Brain microvascular endothelial cell (primary cell): ENCODE results near the gene ACAN.

Experiments used
- DNase-seq: peaks from one replicate; pipeline ENCODE4 v3.0.0-alpha.2; 2020
- H3K27ac ChIP-seq: fragments of 250-450 bp; sonication (Bioruptor Pico); 2 replicates; pipeline ENCODE4 v1.5.1; 2020; ENCODE audit warnings: mild to moderate bottlenecking, moderate library complexity
- H3K27me3 ChIP-seq: fragments of 250-450 bp; sonication (Bioruptor Pico); replicated peaks from 2 replicates; pipeline ENCODE4 v1.5.1; 2020; ENCODE audit warnings: mild to moderate bottlenecking
- H3K36me3 ChIP-seq: fragments of 250-450 bp; sonication (Bioruptor Pico); replicated peaks from 2 replicates; pipeline ENCODE4 v1.5.1; 2020; ENCODE audit warnings: mild to moderate bottlenecking
- H3K4me3 ChIP-seq: 2 replicates; pipeline ENCODE4 v1.5.1; 2011; ENCODE audit warnings: low read depth, mild to moderate bottlenecking, control low read depth, low read length, moderate library complexity
- in situ Hi-C: cut with HindIII; loops from 2 replicates; pipeline ENCODE4 v1.10.0; 2017; ENCODE audit warnings: low sequenced_read_pairs, low pct_ligation_motif_present
- TF ChIP-seq, protein P1 (sequence below): IDR thresholded peaks from 2 replicates; pipeline ENCODE4 v1.5.1; 2011; ENCODE audit warnings: low read depth, mild to moderate bottlenecking, moderate library complexity, low read length, control low read depth, inconsistent platforms; ENCODE audit errors: missing control alignments

ACAN gene

DNA sequence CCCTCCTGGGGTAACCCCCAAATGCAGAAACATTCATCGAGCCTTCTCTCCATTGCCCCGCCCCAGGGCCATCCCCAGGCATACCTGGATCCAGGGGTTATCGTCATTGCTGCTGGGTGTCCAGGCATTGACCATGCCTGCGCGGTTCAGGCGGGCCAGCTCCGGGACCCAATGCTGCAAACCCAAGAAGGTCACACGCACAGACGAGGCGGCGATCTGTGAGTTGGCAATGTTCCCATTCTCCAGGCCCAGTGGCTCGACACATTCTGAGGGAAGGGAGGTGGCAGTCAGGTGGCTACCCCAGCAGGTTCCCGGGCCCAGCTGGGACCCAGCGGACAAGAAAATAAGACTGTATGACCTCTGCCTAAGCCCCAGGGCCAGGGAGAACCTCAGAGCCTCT is 103.9 kb downstream of the ACAN start:
- no peak for DNase-seq
- Histone ChIP-seq H3K27ac (no peak overlapping the region), H3K4me3 (no peak overlapping the region), H3K36me3 (peaks cover 34% of the 10 kb centered on the region), H3K27me3 (no peaks in the 10 kb centered on the region)
- TF ChIP-seq, protein P1, sequence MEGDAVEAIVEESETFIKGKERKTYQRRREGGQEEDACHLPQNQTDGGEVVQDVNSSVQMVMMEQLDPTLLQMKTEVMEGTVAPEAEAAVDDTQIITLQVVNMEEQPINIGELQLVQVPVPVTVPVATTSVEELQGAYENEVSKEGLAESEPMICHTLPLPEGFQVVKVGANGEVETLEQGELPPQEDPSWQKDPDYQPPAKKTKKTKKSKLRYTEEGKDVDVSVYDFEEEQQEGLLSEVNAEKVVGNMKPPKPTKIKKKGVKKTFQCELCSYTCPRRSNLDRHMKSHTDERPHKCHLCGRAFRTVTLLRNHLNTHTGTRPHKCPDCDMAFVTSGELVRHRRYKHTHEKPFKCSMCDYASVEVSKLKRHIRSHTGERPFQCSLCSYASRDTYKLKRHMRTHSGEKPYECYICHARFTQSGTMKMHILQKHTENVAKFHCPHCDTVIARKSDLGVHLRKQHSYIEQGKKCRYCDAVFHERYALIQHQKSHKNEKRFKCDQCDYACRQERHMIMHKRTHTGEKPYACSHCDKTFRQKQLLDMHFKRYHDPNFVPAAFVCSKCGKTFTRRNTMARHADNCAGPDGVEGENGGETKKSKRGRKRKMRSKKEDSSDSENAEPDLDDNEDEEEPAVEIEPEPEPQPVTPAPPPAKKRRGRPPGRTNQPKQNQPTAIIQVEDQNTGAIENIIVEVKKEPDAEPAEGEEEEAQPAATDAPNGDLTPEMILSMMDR: no peak
- in situ Hi-C loops: loop anchor here (25.0 kb wide), 1 partner anchor 105 kb away; no protein-coding TSS in a partner anchor

DNA sequence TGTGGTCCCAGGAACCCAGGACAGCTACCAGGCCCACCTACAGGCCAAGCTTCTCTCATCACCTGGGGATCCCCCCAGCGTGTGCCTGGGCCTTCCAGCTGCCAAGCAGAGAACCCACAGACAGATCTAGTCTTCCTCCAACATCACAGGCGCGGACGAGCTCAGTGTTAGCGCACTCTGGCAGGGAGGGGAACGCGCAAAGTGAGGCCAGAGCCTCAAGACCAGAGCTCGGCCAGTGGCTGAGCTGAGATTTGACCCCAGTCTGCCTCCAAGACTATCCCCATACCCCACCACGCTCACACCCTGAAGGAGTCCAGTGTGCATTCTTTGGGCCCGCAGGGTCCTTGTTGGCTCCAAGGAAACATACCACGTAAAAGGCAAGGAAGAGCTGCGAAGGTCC is 104.9 kb downstream of the ACAN start:
- in situ Hi-C loops: loop anchor here (25.0 kb wide), 1 partner anchor 104 kb away; no protein-coding TSS in a partner anchor
- TF ChIP-seq, protein P1: no peak
- Histone ChIP-seq H3K36me3 (peaks cover 34% of the 10 kb centered on the region), H3K27me3 (no peaks in the 10 kb centered on the region), H3K27ac (no peak overlapping the region), H3K4me3 (no peak overlapping the region)
- no peak for DNase-seq

DNA sequence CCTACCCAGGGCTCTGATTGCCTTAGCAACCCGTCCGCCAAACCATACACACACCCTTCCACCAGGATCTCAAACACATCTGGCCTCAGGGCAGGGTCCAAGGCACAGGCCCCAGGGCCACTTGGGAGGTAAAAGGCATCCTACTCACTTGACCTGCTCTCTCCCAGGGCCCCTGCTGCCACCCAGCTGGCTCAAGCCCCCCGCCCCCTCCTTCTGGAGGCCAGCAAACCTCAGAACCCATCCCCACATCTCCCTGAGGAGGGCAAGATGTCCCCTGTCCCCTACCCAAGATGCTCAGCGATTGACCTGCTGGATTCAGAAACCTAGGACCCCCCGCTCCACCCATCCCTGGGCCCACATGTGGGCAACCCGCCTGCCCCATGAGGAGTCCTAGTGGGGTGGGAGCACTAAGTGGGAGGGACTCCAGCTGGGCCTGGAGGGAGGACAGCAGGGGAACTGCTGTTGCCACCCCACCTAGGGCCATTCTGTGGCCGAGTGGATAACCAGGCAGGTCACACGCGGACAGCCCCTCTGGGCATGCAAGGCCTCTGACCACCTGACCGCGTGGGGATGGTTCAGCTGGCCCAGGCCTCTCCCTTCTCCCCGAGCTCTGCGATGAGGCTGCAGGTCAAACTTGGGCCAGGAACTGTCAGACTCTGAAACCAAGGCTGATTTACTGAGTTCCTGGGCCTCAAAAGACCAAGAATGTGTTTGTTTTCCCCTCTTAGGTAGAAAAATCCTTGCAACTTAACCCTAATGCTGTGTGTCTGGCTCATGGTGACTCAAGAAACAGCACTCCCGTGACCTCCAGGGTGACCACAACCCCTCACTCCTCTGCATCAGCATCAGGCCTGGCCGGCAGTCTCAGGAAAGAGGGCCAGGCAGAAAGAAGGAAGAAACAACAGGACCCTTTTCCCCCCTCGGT is 105.7 kb downstream of the ACAN start:
- in situ Hi-C loops: loop anchor here (25.0 kb wide), 1 partner anchor 103 kb away; no protein-coding TSS in a partner anchor
- no peak overlapping the region for H3K4me3 ChIP-seq
- peaks cover 32% of the 10 kb centered on the region for H3K36me3 ChIP-seq
- TF ChIP-seq, protein P1: no peak
- no peak overlapping the region for H3K27ac ChIP-seq
- H3K27me3 ChIP-seq: no peaks in the 10 kb centered on the region
- no peak for DNase-seq

DNA sequence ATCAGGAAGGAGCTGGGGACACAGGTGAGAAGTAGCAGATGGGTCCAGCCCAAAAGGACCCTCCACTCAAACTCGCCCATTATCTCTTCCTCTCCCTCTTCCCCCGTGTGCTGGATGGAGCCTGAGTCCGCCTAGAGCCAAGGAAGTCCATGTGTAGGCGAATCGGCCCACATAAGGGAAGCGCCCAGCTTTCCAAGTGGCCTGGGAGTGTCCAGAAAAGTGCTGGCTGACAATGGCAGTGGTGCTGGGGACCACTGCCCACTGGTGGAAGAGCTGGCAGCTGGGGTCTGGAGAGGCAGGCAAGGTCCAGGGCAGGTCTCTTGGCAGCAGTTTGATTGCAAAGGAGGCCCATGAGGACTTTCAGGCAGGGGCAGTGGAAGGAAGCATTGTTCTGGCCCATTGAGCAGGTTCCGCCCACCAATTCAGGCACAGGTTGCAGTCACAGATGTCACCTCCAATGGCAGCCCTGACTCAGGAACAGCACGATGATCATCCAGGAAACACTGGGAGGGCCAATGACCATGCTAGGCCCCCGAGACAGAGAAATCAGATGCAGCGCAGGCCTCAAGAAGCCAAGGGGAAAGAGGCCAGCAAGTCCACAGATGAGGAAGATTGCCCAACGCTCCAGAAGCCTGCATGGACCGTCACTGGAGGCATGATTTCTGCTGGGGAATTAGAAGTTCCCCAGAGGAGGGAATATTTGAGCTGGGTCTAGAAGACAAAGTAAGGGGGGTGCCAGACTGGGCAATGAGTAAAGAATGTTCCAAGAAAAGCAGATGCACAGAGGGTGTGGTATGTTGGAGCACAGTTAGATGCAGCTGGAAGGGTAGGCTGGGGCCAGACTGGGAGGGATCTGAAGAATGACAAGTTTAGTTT is 107.0 kb downstream of the ACAN start:
- in situ Hi-C loops: loop anchor here (25.0 kb wide), 1 partner anchor 102 kb away; no protein-coding TSS in a partner anchor
- Histone ChIP-seq H3K27ac (no peak overlapping the region), H3K4me3 (no peak overlapping the region), H3K36me3 (peaks cover 28% of the 10 kb centered on the region), H3K27me3 (no peaks in the 10 kb centered on the region)
- no peak for DNase-seq
- TF ChIP-seq, protein P1: no peak

DNA sequence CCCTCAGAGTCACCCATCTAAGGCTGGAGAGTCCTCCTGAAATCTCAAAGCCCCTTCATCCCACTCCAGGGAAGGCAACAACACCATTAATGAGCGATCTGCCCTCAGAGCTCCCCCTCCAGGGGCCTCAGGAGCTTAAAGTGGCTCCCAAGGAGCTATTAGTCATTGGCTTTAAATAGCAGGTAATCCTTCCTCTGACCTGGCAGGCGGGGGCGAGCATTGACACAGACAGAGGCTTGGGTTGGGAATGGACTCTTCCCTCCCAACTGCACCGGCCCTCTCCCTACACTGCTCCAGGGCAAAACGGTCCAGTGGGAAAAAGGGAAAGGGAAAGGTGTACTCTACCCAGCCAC is 108.5 kb downstream of the ACAN start:
- in situ Hi-C loops: loop anchor here (25.0 kb wide), 1 partner anchor 101 kb away; no protein-coding TSS in a partner anchor
- H3K4me3 ChIP-seq: peak overlapping the region; percentile 76

More for the DNA sequence above, 108.5 kb downstream of the ACAN start:
- no peak for DNase-seq
- Histone ChIP-seq H3K27me3 (no peaks in the 10 kb centered on the region), H3K36me3 (peaks cover 16% of the 10 kb centered on the region), H3K27ac (no peak overlapping the region)
- TF ChIP-seq, protein P1: no peak
